ENCODE measurements around the gene SLC9A9.
A peak's percentile ranks its signal among the peaks of the same experiment; 100 is the strongest.

SLC9A9 gene

GRCh38 chr3:143363949-143364348 lies 484.3 kb downstream of the SLC9A9 start:
- no peak for TF ChIP-seq MYC (IDR thresholded peaks at IDR 0.05; ENCODE audit: low read depth, low read length)
- TF ChIP-seq POLR2A (IDR thresholded peaks at IDR 0.05; ENCODE audit: extremely low read depth, insufficient read length): no peak
- TF ChIP-seq MAX (IDR thresholded peaks at IDR 0.05; ENCODE audit: low read depth, low read length): no peak
- no peak for TF ChIP-seq CTCF (IDR thresholded peaks at IDR 0.05; ENCODE audit: low read depth, low read length)
- DNase-seq (ENCODE audit: low read depth): peak; percentile 48
- no peak overlapping the region for H3K4me3 ChIP-seq (ENCODE audit: low read depth, low read length)

- peak overlapping the region; percentile 4 for H3K4me3 ChIP-seq (ENCODE audit: low read depth, low read length)
- TF ChIP-seq MAX (IDR thresholded peaks at IDR 0.05; ENCODE audit: low read depth, low read length) (no peak), POLR2A (IDR thresholded peaks at IDR 0.05; ENCODE audit: extremely low read depth, insufficient read length) (no peak), MYC (IDR thresholded peaks at IDR 0.05; ENCODE audit: low read depth, low read length) (no peak), CTCF (IDR thresholded peaks at IDR 0.05; ENCODE audit: low read depth, low read length) (no peak)
- DNase-seq (ENCODE audit: low read depth): peak; percentile 68
Observed at GRCh38 chr3:143363276-143363675, 485.0 kb downstream of the SLC9A9 start.

DNA sequence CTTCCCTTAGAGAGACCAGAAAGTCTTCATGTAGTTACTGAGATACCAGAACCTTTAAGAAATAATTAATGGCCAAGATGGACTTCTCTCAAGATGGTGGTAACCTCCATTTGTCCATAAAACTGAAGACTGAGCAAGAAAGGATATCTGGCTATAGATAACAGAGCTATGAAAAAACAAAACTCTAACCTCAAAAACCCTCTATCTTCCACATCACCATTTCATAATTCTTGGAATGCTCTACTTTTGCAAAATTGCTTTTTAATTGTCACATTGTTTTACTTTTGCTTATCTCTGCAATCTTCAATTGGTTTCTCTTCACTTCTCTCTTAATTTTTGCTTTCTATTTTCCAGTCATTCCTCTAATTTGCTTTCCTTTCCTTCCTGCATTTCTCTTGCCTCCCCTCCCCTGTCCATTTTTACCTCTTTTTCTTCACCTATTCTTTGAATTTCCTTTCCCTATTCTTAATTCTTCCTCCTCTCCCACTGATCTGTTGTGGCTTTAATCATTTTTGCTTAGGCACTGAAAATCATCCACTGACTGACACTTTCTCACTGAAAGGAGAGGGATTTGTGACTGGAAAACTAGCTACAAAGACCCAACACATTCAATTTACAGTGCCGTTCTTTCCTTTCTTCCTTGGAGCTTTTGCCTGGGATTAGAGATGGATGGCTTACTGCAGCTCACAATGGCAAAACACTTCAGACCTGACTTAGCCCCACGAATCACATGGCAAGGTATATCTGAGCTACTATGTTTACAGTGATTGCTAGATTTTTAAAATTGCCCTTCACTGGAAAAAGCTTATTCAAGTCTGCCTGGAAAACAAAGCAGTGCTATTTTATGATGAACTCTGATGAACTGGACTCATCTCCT lies 485.9 kb downstream of the SLC9A9 start:
- H3K4me3 ChIP-seq (ENCODE audit: low read depth, low read length): no peak overlapping the region
- peak; percentile 28 for DNase-seq (ENCODE audit: low read depth)
- TF ChIP-seq CTCF (IDR thresholded peaks at IDR 0.05; ENCODE audit: low read depth, low read length) (no peak), POLR2A (IDR thresholded peaks at IDR 0.05; ENCODE audit: extremely low read depth, insufficient read length) (no peak)

DNA sequence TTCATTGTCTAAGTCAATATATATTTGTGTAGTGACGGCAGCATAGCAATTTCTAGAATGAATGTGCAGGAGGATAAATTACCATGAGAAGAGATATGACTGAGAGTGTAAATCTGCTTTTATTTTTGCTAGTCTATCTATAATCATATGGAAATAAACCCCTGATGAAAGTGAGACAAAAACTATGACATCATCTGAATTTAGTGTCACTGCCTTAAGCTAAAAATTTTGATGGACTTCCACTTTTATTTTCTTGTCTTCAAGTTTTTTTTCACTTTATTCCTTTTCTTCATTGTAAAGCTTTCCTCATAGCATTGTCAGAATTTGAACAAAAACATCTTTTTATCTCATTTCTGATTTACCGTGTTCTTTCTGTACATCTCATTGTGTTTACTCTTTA lies 486.7 kb downstream of the SLC9A9 start:
- H3K4me3 ChIP-seq (ENCODE audit: low read depth, low read length): no peak overlapping the region
- no peak for TF ChIP-seq CTCF (IDR thresholded peaks at IDR 0.05; ENCODE audit: low read depth, low read length)
- no peak for TF ChIP-seq POLR2A (IDR thresholded peaks at IDR 0.05; ENCODE audit: extremely low read depth, insufficient read length)
- no peak for TF ChIP-seq MAX (IDR thresholded peaks at IDR 0.05; ENCODE audit: low read depth, low read length)
- TF ChIP-seq MYC (IDR thresholded peaks at IDR 0.05; ENCODE audit: low read depth, low read length): no peak
- no peak for DNase-seq (ENCODE audit: low read depth)

DNA sequence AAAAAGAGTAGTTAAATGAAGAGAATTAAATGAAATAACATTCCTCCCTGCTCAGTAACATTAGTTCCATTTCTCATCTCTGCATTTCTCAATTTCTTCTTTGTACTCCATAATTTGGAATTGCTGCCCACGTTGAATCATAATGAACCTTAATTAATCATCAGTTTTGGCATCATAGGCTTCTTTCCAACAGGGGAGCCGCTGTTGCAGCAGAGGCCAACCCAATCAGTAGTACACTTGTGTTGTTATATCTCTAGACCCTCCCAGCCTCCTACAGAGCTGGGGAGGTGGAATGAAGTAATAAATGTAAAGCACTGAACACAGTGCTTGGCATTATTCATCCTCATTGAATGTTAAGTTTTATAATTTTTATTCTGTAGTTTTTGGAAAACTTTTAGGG lies 488.0 kb downstream of the SLC9A9 start:
- TF ChIP-seq POLR2A (IDR thresholded peaks at IDR 0.05; ENCODE audit: extremely low read depth, insufficient read length) (no peak), MAX (IDR thresholded peaks at IDR 0.05; ENCODE audit: low read depth, low read length) (no peak), MYC (IDR thresholded peaks at IDR 0.05; ENCODE audit: low read depth, low read length) (no peak), CTCF (IDR thresholded peaks at IDR 0.05; ENCODE audit: low read depth, low read length) (no peak)
- no peak for DNase-seq (ENCODE audit: low read depth)
- H3K4me3 ChIP-seq (ENCODE audit: low read depth, low read length): no peak overlapping the region

Data from NB4 (cell line).